Activated T-cell treated with anti-CD3 and anti-CD28 coated beads, Interleukin-2, amount 50 U/mL, for 24 hours (primary cell): ENCODE measurements around the gene CCIN.
A peak's percentile ranks its signal among the peaks of the same experiment; 100 is the strongest.
"Not testable (repeated sequence)": the region's sequence is repeated elsewhere in the genome, so short reads cannot be mapped to it uniquely, and the experiment has no call there.

Source experiments
- DNase-seq: peaks from one replicate; pipeline ENCODE4 v3.0.0-alpha.2; 2020
- H3K27ac Mint-ChIP-seq: 2 replicates; pipeline ENCODE4 v1.8.0; 2020; ENCODE audit warnings: mild to moderate bottlenecking, mixed read lengths
- H3K27me3 Mint-ChIP-seq: 2 replicates; pipeline ENCODE4 v1.8.0; 2020; ENCODE audit warnings: mixed read lengths
- H3K36me3 Mint-ChIP-seq: 2 replicates; pipeline ENCODE4 v1.8.0; 2020; ENCODE audit warnings: low read depth, mixed read lengths
- H3K4me1 Mint-ChIP-seq: 2 replicates; pipeline ENCODE4 v1.8.0; 2020; ENCODE audit warnings: low read depth, mixed read lengths
- H3K4me3 Mint-ChIP-seq: 2 replicates; pipeline ENCODE4 v1.8.0; 2020; ENCODE audit warnings: mild to moderate bottlenecking, moderate library complexity, mixed read lengths
- H3K9me3 Mint-ChIP-seq: 2 replicates; pipeline ENCODE4 v1.8.0; 2020; ENCODE audit warnings: mixed read lengths

Gene CCIN

GRCh38 chr9:36147441-36148175, 21.6 kb upstream of the CCIN start:
- Mint-ChIP-seq H3K27me3 (no peaks in the 10 kb centered on the region), H3K36me3 (peaks cover 32% of the 10 kb centered on the region), H3K4me1 (peaks cover 90% of the 10 kb centered on the region), H3K4me3 (no peak overlapping the region), H3K9me3 (peaks cover 12% of the 10 kb centered on the region), H3K27ac (no peak overlapping the region)
- no peak for DNase-seq

- Mint-ChIP-seq H3K27ac (peak overlapping the region; percentile 38), H3K4me1 (peaks cover 89% of the 10 kb centered on the region), H3K9me3 (peaks cover 12% of the 10 kb centered on the region), H3K4me3 (no peak overlapping the region), H3K36me3 (peaks cover 32% of the 10 kb centered on the region), H3K27me3 (no peaks in the 10 kb centered on the region)
- peak; percentile 73 for DNase-seq
Measured at GRCh38 chr9:36148311-36149051, 20.7 kb upstream of the CCIN start.

- peaks cover 87% of the 10 kb centered on the region for H3K4me1 Mint-ChIP-seq
- no peak overlapping the region for H3K27ac Mint-ChIP-seq
- no peaks in the 10 kb centered on the region for H3K27me3 Mint-ChIP-seq
- H3K9me3 Mint-ChIP-seq = peaks cover 12% of the 10 kb centered on the region
- H3K4me3 Mint-ChIP-seq = no peak overlapping the region
- H3K36me3 Mint-ChIP-seq = peaks cover 29% of the 10 kb centered on the region
- no peak for DNase-seq
Measured at GRCh38 chr9:36149197-36149596, 20.0 kb upstream of the CCIN start.

GRCh38 chr9:36150574-36151315, 18.4 kb upstream of the CCIN start:
- Mint-ChIP-seq H3K27ac (peak overlapping the region; percentile 95), H3K4me1 (peaks cover 79% of the 10 kb centered on the region), H3K4me3 (peak overlapping the region; percentile 75), H3K27me3 (no peaks in the 10 kb centered on the region), H3K36me3 (peaks cover 27% of the 10 kb centered on the region), H3K9me3 (peaks cover 7% of the 10 kb centered on the region)
- DNase-seq = no peak

- peaks cover 2% of the 10 kb centered on the region for H3K9me3 Mint-ChIP-seq
- H3K4me1 Mint-ChIP-seq = peaks cover 75% of the 10 kb centered on the region
- H3K27me3 Mint-ChIP-seq = no peaks in the 10 kb centered on the region
- H3K36me3 Mint-ChIP-seq = peaks cover 23% of the 10 kb centered on the region
- DNase-seq = peak; percentile 88
- H3K4me3 Mint-ChIP-seq = peak overlapping the region; percentile 75
- peak overlapping the region; percentile 95 for H3K27ac Mint-ChIP-seq
Measured at GRCh38 chr9:36151316-36152210, 17.6 kb upstream of the CCIN start.

- Mint-ChIP-seq H3K27ac (peak overlapping the region; percentile 44), H3K4me3 (no peak overlapping the region), H3K4me1 (peaks cover 64% of the 10 kb centered on the region), H3K36me3 (peaks cover 15% of the 10 kb centered on the region), H3K27me3 (no peaks in the 10 kb centered on the region), H3K9me3 (peaks cover 3% of the 10 kb centered on the region)
- no peak for DNase-seq
Measured at GRCh38 chr9:36152741-36153438, 16.3 kb upstream of the CCIN start.

GRCh38 chr9:36153746-36154145, 15.4 kb upstream of the CCIN start:
- Mint-ChIP-seq H3K4me1 (peaks cover 61% of the 10 kb centered on the region), H3K27me3 (no peaks in the 10 kb centered on the region), H3K4me3 (no peak overlapping the region), H3K9me3 (peaks cover 3% of the 10 kb centered on the region), H3K36me3 (peaks cover 18% of the 10 kb centered on the region), H3K27ac (no peak overlapping the region)
- DNase-seq = no peak

- H3K4me3 Mint-ChIP-seq = no peak overlapping the region
- peak overlapping the region; percentile 9 for H3K27ac Mint-ChIP-seq
Measured at GRCh38 chr9:36154331-36154952, 14.7 kb upstream of the CCIN start.

GRCh38 chr9:36156116-36156515, 13.1 kb upstream of the CCIN start:
- H3K27me3 Mint-ChIP-seq = no peaks in the 10 kb centered on the region

More at GRCh38 chr9:36154331-36154952, 14.7 kb upstream of the CCIN start:
- H3K27me3 Mint-ChIP-seq = no peaks in the 10 kb centered on the region
- H3K36me3 Mint-ChIP-seq = peaks cover 18% of the 10 kb centered on the region
- peaks cover 57% of the 10 kb centered on the region for H3K4me1 Mint-ChIP-seq
- no peak for DNase-seq
- peaks cover 3% of the 10 kb centered on the region for H3K9me3 Mint-ChIP-seq

GRCh38 chr9:36158122-36158521, 11.1 kb upstream of the CCIN start:
- Mint-ChIP-seq H3K4me1 (peaks cover 24% of the 10 kb centered on the region), H3K27me3 (no peaks in the 10 kb centered on the region)
- no peak for DNase-seq

More at GRCh38 chr9:36156116-36156515, 13.1 kb upstream of the CCIN start:
- Mint-ChIP-seq H3K27ac (no peak overlapping the region), H3K4me3 (no peak overlapping the region), H3K9me3 (peaks cover 3% of the 10 kb centered on the region), H3K36me3 (peaks cover 18% of the 10 kb centered on the region), H3K4me1 (peaks cover 42% of the 10 kb centered on the region)
- DNase-seq = no peak

GRCh38 chr9:36158917-36159316, 10.3 kb upstream of the CCIN start:
- H3K4me1 Mint-ChIP-seq = peaks cover 18% of the 10 kb centered on the region
- H3K4me3 Mint-ChIP-seq = no peak overlapping the region
- H3K27ac Mint-ChIP-seq = no peak overlapping the region
- H3K9me3 Mint-ChIP-seq = peaks cover 3% of the 10 kb centered on the region
- DNase-seq = no peak
- no peaks in the 10 kb centered on the region for H3K27me3 Mint-ChIP-seq
- peaks cover 13% of the 10 kb centered on the region for H3K36me3 Mint-ChIP-seq

More at GRCh38 chr9:36158122-36158521, 11.1 kb upstream of the CCIN start:
- Mint-ChIP-seq H3K27ac (no peak overlapping the region), H3K9me3 (peaks cover 3% of the 10 kb centered on the region), H3K4me3 (no peak overlapping the region), H3K36me3 (peaks cover 13% of the 10 kb centered on the region)

- DNase-seq, H3K27me3 Mint-ChIP-seq, H3K27ac Mint-ChIP-seq, H3K9me3 Mint-ChIP-seq, H3K4me3 Mint-ChIP-seq: not testable (repeated sequence)
- Mint-ChIP-seq H3K4me1 (peaks cover 12% of the 10 kb centered on the region), H3K36me3 (peaks cover 13% of the 10 kb centered on the region)
Measured at GRCh38 chr9:36159509-36159908, 9.7 kb upstream of the CCIN start.

- H3K27me3 Mint-ChIP-seq, DNase-seq, H3K4me3 Mint-ChIP-seq, H3K9me3 Mint-ChIP-seq, H3K27ac Mint-ChIP-seq, H3K4me1 Mint-ChIP-seq: not testable (repeated sequence)
- peaks cover 13% of the 10 kb centered on the region for H3K36me3 Mint-ChIP-seq
Measured at GRCh38 chr9:36160126-36160525, 9.1 kb upstream of the CCIN start.
